ENCODE measurements around the gene OBP2A.

- TF ChIP-seq FOXM1 (IDR thresholded peaks at IDR 0.05; ENCODE audit: borderline replicate concordance) (no peak), HDGF (IDR thresholded peaks at IDR 0.05; ENCODE audit: borderline replicate concordance) (no peak), SUZ12 (IDR thresholded peaks at IDR 0.05) (no peak), ZNF384 (IDR thresholded peaks at IDR 0.05) (no peak), ARNT (IDR thresholded peaks at IDR 0.05) (no peak), LEF1 (IDR thresholded peaks at IDR 0.05; ENCODE audit: borderline replicate concordance) (no peak), TARDBP (IDR thresholded peaks at IDR 0.05) (no peak), BHLHE40 (IDR thresholded peaks at IDR 0.05; ENCODE audit: borderline replicate concordance) (no peak)
Observed at GRCh38 chr9:135514342-135515082, 31.4 kb upstream of the OBP2A start.

All from HEK293T (cell line).